Ectodermal cell (in vitro differentiated cells): ENCODE results near the gene CAVIN4.

Source experiments
- H3K27ac ChIP-seq: 2 replicates; pipeline ENCODE4 v1.7.0; 2013; ENCODE audit warnings: mild to moderate bottlenecking, low read depth, low read length; ENCODE audit not compliant: insufficient read depth, poor library complexity, severe bottlenecking
- H3K27me3 ChIP-seq: 2 replicates; pipeline ENCODE4 v1.7.0; 2013; ENCODE audit warnings: mild to moderate bottlenecking, low read length; ENCODE audit not compliant: insufficient read depth, control insufficient read depth, poor library complexity, severe bottlenecking
- H3K36me3 ChIP-seq: one replicate; pipeline ENCODE4 v1.7.0; 2013; ENCODE audit warnings: low read length; ENCODE audit not compliant: control insufficient read depth, insufficient read depth
- H3K4me1 ChIP-seq: one replicate; pipeline ENCODE4 v1.7.0; 2013; ENCODE audit warnings: low read length; ENCODE audit not compliant: control insufficient read depth, insufficient read depth
- H3K4me3 ChIP-seq: 2 replicates; pipeline ENCODE4 v1.7.0; 2013; ENCODE audit warnings: low read depth, low read length, control low read depth; ENCODE audit not compliant: insufficient read depth
- H3K9me3 ChIP-seq: 2 replicates; pipeline ENCODE4 v1.7.0; 2013; ENCODE audit warnings: mild to moderate bottlenecking, low read length, moderate library complexity; ENCODE audit not compliant: control insufficient read depth
- WGBS, 2 experiments: methylation state at CpG; one replicate each; pipeline ENCODE4 v1.1.7; 2013; ENCODE audit warnings: missing lambda C conversion rate in 2 of 2; 5-methylcytosine and 5-hydroxymethylcytosine counted together

CAVIN4 gene

GRCh38 chr9:100587375-100587774 lies 9.5 kb downstream of the CAVIN4 start:
- H3K36me3 ChIP-seq = peaks cover 19% of the 10 kb centered on the region
- no peaks in the 10 kb centered on the region for H3K27me3 ChIP-seq
- H3K27ac ChIP-seq = no peak overlapping the region
- no peak overlapping the region for H3K4me3 ChIP-seq
- H3K4me1 ChIP-seq = no peaks in the 10 kb centered on the region
- 91 to 92% methylated on average over 9 of the region's 9 CpGs for WGBS, 2 experiments
- H3K9me3 ChIP-seq = no peaks in the 10 kb centered on the region

GRCh38 chr9:100589582-100589981 lies 11.7 kb downstream of the CAVIN4 start:
- H3K4me1 ChIP-seq = no peaks in the 10 kb centered on the region
- no peak overlapping the region for H3K27ac ChIP-seq
- no peaks in the 10 kb centered on the region for H3K27me3 ChIP-seq
- H3K4me3 ChIP-seq = no peak overlapping the region
- H3K36me3 ChIP-seq = peaks cover 18% of the 10 kb centered on the region
- no peaks in the 10 kb centered on the region for H3K9me3 ChIP-seq
- 94 to 100% methylated on average over 3 of the region's 5 CpGs for WGBS, 2 experiments

GRCh38 chr9:100590481-100590880 lies 12.6 kb downstream of the CAVIN4 start:
- Histone ChIP-seq H3K36me3 (peaks cover 15% of the 10 kb centered on the region), H3K4me3 (no peak overlapping the region), H3K4me1 (no peaks in the 10 kb centered on the region), H3K9me3 (no peaks in the 10 kb centered on the region), H3K27me3 (no peaks in the 10 kb centered on the region), H3K27ac (no peak overlapping the region)
- WGBS, 2 experiments = 92 to 95% methylated on average over 2 of the region's 2 CpGs

- no peaks in the 10 kb centered on the region for H3K9me3 ChIP-seq
- H3K4me3 ChIP-seq = no peak overlapping the region
- H3K4me1 ChIP-seq = no peaks in the 10 kb centered on the region
- 92% methylated on average over 6 of the region's 6 CpGs for WGBS, 2 experiments
- H3K36me3 ChIP-seq = peaks cover 8% of the 10 kb centered on the region
- H3K27me3 ChIP-seq = no peaks in the 10 kb centered on the region
- no peak overlapping the region for H3K27ac ChIP-seq
These were observed 13.3 kb downstream of the CAVIN4 start for GRCh38 chr9:100591139-100591538.

- WGBS, 2 experiments = 95 to 98% methylated on average over 5 of the region's 5 CpGs
- H3K27ac ChIP-seq = no peak overlapping the region
These were observed 13.9 kb downstream of the CAVIN4 start for GRCh38 chr9:100591639-100592412.

GRCh38 chr9:100595391-100596199 lies 17.7 kb downstream of the CAVIN4 start:
- H3K4me1 ChIP-seq = no peaks in the 10 kb centered on the region
- H3K36me3 ChIP-seq = no peaks in the 10 kb centered on the region
- H3K9me3 ChIP-seq = no peaks in the 10 kb centered on the region
- peaks cover 9% of the 10 kb centered on the region for H3K27me3 ChIP-seq
- no peak overlapping the region for H3K27ac ChIP-seq
- WGBS, 2 experiments = 0 to 13% methylated on average over 2 to 3 of the region's 3 CpGs
- no peak overlapping the region for H3K4me3 ChIP-seq

More at GRCh38 chr9:100591639-100592412, 13.9 kb downstream of the CAVIN4 start:
- Histone ChIP-seq H3K36me3 (peaks cover 4% of the 10 kb centered on the region), H3K9me3 (no peaks in the 10 kb centered on the region), H3K4me3 (no peak overlapping the region), H3K4me1 (no peaks in the 10 kb centered on the region), H3K27me3 (no peaks in the 10 kb centered on the region)

- WGBS, 2 experiments = 89 to 91% methylated on average over 6 of the region's 6 CpGs
- Histone ChIP-seq H3K4me3 (no peak overlapping the region), H3K27ac (no peak overlapping the region), H3K27me3 (peaks cover 9% of the 10 kb centered on the region), H3K36me3 (no peaks in the 10 kb centered on the region), H3K9me3 (no peaks in the 10 kb centered on the region), H3K4me1 (no peaks in the 10 kb centered on the region)
These were observed 19.4 kb downstream of the CAVIN4 start for GRCh38 chr9:100597236-100597635.

- peak overlapping the region; percentile 29 for H3K4me3 ChIP-seq
- peaks cover 9% of the 10 kb centered on the region for H3K27me3 ChIP-seq
- no peaks in the 10 kb centered on the region for H3K9me3 ChIP-seq
- WGBS, 2 experiments = 4% methylated on average over 41 of the region's 41 CpGs
- H3K27ac ChIP-seq = no peak overlapping the region
- no peaks in the 10 kb centered on the region for H3K4me1 ChIP-seq
- H3K36me3 ChIP-seq = no peaks in the 10 kb centered on the region
These were observed 20.8 kb downstream of the CAVIN4 start for GRCh38 chr9:100598641-100599145.

GRCh38 chr9:100600521-100601079 lies 22.7 kb downstream of the CAVIN4 start:
- H3K9me3 ChIP-seq = no peaks in the 10 kb centered on the region
- WGBS, 2 experiments = 82 to 83% methylated on average over 7 of the region's 7 CpGs
- no peaks in the 10 kb centered on the region for H3K36me3 ChIP-seq
- no peak overlapping the region for H3K4me3 ChIP-seq
- H3K27ac ChIP-seq = no peak overlapping the region
- H3K27me3 ChIP-seq = peaks cover 9% of the 10 kb centered on the region
- H3K4me1 ChIP-seq = no peaks in the 10 kb centered on the region

- Histone ChIP-seq H3K36me3 (no peaks in the 10 kb centered on the region), H3K9me3 (no peaks in the 10 kb centered on the region), H3K4me1 (no peaks in the 10 kb centered on the region), H3K27me3 (peaks cover 9% of the 10 kb centered on the region), H3K27ac (no peak overlapping the region), H3K4me3 (no peak overlapping the region)
These were observed 23.3 kb downstream of the CAVIN4 start for GRCh38 chr9:100601216-100601615.
